Measurements from ENCODE around the gene CLK2.
"Not testable (repeated sequence)": the region's sequence is repeated elsewhere in the genome, so short reads cannot be mapped to it uniquely, and the experiment has no call there.

Gene CLK2

DNA sequence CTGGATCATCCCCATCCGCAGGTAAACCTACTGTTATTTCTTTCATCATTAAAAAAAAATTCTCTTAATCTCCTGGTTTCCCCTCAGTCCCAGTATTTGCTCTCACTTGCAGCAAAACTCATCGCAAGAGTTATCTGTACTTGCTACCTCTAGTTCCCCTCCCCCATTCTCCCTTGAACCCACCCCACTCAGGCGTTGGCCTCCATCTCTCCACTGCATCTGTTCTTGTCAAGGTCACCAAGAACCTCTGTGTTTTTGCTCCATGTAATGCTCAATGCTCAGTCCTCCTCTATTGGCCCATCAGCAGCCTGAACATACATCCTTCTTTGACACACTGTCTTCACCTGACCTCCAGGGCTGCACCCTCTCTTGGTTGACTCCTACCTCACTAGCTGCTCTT, 23.4 kb upstream of the CLK2 start:
- DNase-seq (ENCODE audit: low read depth) = no peak

DNA sequence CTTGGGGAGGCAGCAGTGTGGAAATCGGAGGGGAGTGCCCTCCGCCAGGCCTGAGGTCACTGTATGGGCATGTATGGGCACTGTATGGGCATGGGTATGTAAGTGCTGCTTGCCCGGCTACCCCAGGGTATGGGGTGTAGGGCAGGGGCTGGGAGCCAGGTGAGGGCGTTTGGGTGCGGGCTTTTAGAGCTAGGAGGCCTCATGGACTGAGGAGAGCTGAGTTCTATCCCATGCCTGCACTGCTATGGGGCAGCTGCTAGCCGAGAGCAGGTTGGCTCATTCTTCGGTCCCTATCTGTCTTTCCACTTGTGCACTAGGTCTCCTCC, 22.6 kb upstream of the CLK2 start:
- DNase-seq (ENCODE audit: low read depth) = no peak

DNA sequence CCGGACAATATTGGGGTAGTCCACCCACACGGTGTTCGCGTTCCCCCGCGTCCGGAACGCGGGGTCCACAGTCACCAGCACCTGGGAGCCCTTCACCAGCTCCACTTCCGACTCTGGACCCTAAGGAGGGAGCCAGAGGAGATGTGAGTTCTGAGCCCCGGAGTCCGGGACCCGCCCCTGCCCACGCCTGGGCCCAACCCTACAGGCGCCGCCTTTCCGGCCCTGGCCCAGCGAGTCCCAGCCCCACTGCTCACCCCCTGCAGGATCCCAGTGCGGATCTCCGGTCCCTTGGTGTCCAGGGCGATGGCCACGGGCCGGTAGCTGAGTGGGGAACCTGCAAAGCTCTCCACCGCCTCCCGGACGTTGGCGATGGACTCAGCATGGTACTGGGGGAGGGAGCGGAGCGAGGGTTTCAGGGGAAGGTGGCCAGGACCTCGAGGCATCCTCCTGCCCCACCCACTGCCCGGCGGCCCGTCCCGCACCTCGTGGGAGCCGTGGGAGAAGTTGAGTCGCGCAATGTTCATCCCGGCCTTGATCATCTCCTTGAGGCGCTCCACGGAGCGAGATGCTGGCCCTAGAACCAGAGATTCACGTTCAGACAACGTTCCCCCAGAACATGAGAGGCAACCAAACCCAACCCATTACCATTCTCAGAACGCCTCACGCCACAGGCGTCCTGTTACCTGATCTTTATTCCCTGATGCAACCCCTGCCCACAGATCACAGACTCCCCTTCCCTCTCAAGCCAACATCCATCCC, 22.1 kb upstream of the CLK2 start:
- DNase-seq (ENCODE audit: low read depth) = no peak

DNA sequence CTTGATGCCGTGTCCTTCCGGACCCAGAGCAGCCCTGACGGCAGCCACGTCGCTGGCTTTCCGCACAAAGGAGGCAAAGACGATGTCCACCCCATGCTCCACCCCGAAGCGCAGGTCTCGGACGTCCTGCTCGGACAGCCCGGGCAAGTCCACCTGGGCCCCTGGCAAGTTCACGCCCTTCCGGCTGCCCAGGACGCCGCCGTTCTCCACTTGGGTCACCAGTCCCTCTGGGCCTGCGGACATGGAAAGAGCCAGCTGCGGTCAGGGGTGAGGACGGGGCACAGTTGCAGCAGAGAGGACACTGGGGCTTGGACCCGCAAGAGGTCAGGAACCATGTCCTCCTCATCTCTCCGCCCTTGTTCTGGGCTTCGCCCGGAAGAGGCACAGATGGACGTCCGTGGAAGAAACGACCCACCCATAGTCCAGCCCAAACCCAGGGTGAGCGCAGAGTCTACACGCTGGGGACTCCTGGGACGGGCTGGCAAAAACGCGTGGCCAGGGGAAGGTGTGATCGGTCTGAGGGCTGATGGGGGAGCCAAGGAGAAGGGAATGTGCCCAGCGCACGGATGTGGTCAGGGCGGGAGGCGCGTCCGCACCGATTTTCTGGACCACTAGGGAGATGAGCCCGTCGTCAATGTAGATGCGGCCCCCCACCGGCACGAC, 21.3 kb upstream of the CLK2 start:
- no peak for DNase-seq (ENCODE audit: low read depth)

DNA sequence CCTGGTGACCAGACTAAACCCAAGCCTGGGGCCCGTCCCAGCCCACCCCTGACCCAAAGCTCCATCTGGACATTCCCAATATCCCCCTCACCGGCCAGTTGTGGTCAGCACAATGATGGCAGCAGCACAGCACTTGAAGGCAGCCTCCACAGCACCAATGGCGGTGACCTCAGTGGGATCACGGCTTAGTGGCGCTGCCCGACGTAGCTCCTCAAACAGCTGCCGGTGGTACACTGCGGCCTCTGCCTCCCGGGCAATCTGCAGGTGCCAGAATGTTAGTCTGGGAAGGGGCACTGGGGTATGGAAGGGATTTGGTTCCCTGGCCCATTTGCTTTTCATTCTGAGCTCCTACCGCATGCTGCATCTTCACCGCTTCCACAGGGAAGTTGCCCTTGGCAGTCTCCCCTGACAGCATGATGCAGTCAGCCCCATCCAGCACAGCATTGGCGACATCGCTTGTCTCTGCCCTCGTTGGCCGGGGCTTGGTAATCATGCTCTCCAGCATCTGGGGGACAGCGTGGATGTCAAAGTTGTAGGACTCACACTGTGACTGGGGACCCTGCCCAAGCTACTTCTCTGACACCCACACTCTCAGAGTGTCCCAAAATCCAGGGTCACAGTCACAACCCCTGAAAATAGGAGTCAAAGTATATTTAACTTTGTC, 19.9 kb upstream of the CLK2 start:
- DNase-seq (ENCODE audit: low read depth) = no peak

DNA sequence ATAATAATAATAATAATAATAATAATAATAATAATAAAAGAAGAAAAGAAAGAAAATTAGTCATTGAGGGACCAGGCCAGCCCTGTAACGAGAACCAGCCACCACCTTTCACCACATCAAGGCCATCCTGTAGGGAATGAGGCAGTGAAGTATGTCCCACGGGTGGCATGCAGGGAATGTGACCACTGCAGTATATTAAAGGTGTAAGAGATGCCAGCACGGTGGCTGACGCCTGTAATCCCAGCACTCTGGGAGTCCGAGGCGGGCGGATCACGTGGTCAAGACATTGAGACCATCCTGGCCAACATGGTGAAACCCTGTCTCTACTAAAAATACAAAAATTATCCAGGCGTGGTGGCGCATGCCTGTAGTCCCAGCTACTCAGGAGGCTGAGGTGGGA, 17.7 kb upstream of the CLK2 start:
- DNase-seq (ENCODE audit: low read depth) = not testable (repeated sequence)

DNA sequence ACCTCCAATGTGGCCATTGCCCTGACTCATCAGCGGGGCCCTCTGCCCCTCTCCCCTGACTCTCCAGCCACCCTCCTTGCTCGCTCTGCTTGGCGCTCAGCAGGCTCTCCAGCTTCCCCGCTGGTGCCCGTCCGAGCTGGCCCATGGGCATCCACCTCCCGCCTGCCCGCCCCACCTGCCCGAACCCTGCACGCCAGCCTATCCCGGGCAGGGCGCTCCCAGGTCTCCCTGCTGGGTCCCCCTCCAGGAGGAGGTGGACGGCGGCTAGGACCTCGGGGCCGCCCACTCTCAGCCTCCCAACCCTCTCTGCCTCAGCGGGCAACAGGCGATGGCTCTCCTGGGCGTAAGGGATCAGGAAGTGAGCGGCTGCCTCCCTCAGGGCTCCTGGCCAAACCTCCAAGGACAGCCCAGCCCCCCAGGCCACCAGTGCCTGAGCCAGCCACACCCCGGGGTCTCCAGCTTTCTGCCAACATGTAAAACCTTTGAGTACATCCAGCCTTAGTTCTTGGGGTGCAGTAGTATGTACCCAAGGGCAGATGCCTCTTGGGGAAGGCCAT, 14.8 kb upstream of the CLK2 start:
- DNase-seq (ENCODE audit: low read depth) = no peak

DNA sequence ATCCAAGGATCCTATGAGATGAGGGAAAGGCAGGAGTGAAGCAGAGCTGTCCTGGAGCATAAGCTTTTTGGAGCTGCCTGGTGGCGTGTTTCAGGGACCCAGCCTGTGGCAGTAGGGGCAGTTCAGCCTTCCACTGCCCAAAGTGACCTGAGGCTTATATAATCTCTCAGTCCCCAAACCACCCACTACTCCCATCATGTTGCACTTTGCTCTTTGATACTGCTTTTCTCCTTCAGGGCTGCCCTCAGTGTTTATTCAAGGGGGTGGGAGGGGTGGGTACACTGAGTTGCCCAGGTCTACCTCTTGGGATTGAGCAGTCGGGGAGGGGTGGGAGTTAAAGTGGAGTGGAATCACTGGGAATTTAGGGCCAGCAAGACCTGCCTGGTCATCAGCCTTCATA, 13.2 kb upstream of the CLK2 start:
- DNase-seq (ENCODE audit: low read depth) = no peak

DNA sequence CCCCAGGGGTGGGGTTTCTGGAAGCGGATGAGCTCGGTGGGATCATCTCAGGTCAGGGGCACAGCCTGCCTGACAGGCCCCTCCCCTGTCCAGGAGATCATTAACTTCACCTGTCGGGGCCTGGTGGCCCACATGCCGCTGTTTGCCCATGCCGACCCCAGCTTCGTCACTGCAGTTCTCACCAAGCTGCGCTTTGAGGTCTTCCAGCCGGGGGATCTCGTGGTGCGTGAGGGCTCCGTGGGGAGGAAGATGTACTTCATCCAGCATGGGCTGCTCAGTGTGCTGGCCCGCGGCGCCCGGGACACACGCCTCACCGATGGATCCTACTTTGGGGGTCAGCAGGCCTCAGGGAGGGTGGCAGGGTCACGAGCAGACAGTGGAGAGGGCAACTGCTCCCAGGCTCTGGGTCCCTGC, 12.3 kb upstream of the CLK2 start:
- DNase-seq (ENCODE audit: low read depth) = no peak

DNA sequence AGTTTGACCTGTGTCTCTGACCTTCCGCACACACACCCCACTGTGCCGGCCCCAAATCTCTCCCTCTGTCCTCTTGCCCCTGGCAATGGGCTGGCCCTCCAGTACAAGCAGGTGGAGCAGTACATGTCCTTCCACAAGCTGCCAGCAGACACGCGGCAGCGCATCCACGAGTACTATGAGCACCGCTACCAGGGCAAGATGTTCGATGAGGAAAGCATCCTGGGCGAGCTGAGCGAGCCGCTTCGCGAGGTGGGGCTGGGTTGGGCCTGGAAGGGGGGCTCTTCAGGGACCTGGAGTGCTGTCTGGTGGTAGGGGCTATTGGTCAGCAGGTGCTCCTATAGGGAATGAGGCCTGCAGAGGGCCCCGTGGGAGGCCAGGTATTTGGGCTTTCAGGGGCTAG, 11.8 kb upstream of the CLK2 start:
- no peak for DNase-seq (ENCODE audit: low read depth)

DNA sequence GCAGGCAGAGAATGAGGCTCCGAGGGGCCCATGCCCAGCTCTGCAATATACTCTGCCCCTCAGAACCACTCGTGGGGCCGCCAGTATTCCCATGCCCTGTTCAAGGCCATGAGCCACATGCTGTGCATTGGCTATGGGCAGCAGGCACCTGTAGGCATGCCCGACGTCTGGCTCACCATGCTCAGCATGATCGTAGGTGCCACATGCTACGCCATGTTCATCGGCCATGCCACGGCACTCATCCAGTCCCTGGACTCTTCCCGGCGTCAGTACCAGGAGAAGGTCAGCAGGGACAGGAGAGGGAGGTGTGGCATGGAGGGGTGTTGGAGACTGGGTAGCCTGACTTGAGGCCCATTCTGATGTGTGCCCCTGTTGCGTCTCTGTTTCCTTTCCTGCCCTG, 11.2 kb upstream of the CLK2 start:
- no peak for DNase-seq (ENCODE audit: low read depth)

DNA sequence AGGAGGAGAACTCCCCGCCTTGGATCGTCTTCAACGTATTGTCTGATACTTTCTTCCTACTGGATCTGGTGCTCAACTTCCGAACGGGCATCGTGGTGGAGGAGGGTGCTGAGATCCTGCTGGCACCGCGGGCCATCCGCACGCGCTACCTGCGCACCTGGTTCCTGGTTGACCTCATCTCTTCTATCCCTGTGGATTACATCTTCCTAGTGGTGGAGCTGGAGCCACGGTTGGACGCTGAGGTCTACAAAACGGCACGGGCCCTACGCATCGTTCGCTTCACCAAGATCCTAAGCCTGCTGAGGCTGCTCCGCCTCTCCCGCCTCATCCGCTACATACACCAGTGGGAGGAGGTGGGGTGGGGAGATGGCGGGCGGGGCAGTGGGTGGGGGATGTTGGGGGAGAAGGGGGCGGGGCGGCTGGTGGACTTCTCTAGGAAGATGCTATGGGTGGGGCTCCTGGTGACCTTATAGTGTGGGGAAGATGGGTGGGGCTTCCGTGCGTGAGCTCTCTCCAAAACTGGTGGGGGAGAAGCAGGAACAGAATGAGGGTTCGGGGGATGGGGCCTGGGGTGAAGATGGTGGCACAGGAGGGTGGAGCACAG, 9.3 kb upstream of the CLK2 start:
- DNase-seq (ENCODE audit: low read depth) = no peak

DNA sequence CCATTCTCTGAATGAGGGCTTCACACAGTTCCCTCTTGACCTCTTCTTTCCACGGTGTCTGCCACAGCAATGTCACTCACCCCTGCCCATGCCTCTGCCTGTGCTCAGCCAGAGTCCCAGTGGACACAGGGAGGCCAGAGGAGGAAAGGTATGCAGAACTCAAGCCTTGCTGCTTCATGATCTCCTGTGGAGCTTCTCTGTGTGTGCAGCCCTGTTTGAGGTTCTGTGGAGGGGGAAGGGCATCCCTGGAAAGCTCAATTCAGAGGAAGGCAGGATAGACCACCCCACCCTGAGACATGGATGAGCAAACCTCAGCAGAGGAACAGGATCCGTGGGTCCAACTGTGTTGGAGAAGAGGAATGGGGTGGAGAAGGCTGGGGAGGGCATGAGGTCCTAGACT, 6.0 kb upstream of the CLK2 start:
- DNase-seq (ENCODE audit: low read depth) = no peak

DNA sequence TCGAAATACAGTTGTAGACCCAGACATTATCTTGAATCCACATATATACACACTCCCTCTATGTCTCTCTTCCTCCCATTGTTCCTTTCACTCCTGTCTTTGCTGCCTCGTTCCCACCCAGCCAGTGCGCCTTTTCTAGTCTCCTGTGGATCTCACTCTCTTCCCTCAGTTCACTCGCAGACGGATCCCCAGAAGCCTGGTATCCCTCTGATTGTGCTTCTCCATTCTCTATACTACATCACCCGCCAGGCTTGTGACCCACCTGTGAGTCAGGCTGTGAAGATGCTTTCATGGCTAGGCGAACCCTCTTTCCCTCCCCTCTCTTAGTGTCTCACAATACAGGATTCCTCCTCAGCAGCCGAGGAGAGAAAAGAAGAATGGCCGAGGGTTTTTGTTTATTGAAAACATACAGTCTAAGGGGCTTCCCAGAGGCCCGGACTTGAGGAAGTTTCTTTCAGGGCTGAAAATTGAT, 5.4 kb upstream of the CLK2 start:
- no peak for DNase-seq (ENCODE audit: low read depth)

DNA sequence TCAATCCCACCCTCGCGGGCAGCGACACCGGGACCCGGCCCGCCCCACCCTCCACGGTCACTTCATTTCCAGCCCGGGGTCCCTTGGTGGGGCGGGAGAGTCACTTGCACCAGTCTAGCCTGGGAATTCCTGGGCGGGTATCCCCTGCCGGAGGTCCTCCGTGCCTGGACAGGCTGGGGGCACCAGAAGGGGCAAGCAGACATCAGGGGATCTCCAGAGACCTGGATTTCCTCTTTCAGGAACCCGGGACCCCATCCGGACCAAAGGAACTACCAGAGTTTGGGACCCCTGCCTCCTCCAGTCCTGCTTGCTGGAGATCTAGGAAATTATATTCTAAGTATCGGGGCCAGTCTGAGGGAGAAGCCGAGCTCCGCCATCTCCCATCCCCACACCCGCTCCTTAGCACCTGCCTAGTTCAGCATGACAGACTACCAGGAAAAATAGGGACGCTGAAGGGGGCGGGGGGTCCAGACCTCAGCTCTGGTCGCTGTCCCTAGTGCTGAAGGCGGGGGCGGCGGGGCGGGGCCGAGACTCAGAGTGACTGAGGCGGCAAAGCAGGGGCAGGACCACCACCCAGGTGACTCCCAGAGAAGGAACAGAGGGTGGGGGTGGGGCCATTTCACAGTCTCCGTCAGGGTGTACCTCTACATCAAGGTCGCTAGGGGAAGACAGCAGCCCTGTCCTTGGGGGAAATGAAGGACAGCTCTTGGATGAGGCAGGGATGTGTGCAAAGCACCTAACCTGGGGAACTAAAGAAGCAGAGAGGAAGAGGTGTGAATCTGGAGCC, 4.8 kb upstream of the CLK2 start:
- DNase-seq (ENCODE audit: low read depth) = peak; percentile 45

DNA sequence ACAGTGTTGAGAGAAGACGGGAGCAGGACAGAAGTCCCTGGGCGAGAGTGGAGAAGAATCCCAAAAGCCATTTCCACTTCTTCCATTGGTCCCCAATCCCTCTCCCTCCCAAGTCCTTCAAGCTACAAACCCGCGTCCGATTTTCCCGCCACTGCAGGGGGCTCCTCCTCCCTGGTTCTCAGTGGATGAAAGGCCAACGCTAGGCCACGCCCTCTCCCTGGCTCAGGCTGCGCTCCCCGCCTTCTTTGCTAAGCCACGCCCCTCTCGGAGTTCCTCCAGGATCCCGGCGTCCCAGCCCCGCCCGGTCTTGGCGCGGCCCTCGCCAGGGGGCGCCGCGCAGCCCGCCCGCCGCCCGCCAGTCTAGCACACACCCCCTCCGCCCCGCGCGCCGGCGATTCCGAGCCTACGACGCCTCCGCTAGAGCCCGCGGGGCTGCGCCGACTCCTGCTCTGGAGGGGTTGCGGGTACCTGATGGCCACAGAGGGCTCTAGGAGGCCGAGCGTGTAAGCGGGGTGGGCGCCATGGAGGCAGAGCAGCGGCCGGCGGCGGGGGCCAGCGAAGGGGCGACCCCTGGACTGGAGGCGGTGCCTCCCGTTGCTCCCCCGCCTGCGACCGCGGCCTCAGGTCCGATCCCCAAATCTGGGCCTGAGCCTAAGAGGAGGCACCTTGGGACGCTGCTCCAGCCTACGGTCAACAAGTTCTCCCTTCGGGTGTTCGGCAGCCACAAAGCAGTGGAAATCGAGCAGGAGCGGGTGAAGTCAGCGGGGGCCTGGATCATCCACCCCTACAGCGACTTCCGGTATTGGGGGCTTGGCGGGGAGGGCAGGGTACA, 4.0 kb upstream of the CLK2 start, which contains the start of gene HCN3:
HCN3 (plus strand) TSS at position 394 of the 832 bp plus-strand sequence; CDS start at position 522, 128 bp downstream.
- DNase-seq (ENCODE audit: low read depth) = peak; percentile 96

DNA sequence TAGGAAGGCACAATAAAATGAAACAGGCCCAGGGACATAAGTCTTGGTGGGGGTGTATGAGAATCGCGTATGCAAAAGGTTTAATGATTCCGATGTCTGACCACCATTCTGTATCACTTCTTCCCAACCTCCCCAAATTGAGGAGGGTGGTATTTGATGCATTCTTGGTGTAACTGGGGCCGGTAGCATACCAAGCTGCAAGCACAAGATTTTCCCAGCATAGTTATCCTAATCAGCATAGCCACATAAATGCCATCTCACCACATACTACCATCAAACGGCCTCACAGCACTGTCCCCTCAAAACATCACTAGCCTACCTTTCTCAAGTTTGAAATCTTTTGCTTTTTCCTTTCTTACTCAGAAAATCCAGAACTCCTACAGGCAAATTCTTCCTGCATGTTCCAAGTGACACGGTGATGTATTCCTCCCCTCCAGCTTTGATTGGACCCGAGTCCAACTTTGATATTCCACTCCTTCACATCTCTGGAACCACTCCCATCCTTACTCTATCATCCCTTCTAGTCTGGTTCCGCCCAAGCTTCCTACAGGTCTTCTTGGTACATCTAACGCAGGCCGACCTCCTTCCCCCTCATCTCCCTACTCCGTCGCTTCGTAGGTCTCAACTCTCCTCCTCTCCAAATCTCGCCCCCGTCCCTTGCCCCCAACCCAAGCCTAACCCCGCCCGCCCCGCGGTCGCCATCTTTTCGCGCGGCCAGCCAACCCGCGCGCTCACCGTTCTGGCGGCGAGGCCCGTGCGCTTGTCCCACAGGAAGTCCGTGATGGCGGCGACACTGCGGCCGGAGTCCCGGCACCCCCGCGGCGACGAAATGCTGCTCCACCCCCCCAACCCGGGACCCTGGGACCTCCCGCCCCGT, 600 bp downstream of the CLK2 start:
- DNase-seq (ENCODE audit: low read depth) = peak; percentile 70

DNA sequence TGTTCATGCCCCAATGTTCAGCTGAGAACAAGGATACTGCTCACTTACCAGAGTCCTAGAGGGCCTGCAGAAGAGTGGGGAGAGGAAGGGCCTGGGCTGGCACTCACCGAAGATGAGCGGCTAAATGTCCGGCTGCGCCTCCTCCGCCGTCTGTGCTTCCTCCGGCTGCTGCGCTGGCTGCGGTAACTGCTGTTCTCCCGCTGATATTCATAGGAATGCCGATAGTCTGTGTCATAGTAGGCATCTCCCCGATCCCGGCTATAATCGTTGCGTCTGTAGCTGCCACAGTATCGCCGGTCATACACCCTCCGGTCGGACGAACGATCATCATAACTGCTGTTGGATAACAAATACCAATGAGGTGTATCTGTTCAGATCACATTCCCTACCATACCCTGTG, 3.9 kb downstream of the CLK2 start:
- no peak for DNase-seq (ENCODE audit: low read depth)

DNA sequence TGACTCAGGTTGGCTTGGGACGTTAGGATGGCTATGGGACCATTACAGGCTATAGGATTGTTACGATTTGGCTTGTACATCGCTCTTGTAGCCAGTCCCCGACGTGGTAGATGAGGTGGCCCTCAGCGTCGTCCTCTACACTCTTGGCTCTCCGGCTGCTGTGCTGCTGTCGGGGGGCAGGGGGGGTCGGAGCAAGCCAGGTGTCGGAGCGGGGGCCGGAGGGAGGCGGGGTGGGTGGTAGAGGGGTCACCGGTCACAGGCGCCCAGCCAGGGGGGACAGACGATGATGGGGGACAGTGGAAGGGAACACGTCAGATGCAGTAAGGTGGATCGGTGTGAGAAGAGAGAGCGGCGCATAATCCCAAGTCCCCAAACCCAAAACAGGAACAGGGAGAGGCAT, 4.7 kb downstream of the CLK2 start:
- DNase-seq (ENCODE audit: low read depth) = no peak

DNA sequence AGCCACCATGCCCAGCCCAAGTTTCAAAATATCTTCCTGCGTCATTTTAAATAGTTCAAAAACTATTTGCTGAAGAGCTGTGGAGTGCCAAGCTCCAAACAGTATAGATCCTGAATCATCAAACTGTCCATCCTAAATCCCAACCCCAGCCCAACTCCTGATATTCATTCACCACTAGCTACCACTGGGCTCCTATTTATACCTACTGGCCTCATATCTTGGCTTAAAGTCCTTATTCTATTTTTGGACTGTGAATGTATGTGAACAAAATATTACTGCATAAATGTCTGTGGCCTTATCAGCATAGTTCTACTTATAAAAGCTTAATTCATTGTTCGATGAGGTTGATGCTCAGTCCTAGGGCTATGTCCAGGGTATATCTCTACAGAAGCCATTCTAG, 5.9 kb downstream of the CLK2 start:
- no peak for DNase-seq (ENCODE audit: low read depth)
